Glomerular visceral epithelial cell (primary cell): ENCODE data around the gene ANK2.
A peak's percentile ranks its signal among the peaks of the same experiment; 100 is the strongest.

Experiments
- DNase-seq: peaks from one replicate; pipeline ENCODE4 v3.0.0-alpha.2; 2016; ENCODE audit errors: extremely low spot score

Gene ANK2

DNA sequence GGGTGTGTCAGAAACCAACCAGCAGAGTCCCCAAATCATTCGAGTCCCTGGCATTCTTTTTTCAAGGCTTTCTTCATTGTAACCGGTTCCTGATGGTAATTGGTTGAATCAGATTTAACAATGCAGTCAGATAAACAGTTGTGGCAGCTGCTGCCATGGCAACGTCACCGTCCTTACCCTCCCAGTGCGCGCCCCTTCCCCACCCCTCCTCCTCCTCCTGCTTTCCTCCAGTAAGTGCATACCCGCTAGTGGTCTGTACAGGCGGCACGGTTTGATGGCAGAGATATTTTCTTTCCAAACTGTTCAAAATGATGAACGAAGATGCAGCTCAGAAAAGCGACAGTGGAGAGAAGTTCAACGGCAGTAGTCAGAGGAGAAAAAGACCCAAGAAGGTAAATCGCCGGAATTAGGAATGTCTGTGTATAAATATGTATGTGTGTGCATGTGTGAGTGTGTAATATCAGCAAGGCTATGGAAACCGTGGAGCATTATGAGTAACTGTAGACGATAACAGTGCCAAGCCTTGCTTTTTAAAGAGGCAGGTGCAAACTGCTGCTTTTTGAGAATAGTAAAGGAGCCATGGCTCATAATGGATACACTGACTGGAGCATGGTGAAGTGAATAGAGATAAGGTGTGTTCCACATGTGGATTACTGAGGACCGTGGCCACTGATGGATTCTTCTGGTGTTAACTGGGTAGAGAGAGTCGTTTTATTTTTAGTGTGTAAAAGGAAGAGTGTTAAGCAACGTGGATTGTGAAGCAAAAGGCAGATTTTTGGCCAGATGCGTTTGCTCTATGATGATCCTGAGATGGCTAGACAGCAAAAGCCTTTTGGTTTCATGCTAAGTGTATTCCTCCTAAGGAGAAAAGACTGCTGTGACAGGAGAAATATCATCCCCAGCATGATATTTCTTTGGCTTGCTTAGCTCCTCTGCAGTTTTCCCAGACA is at the start of gene ANK2:
Gene ANK2, plus strand, starts transcription at position 233 of the 950 bp plus-strand sequence. Its CDS starts 76 bp downstream, at position 309.
- no peak for DNase-seq

DNA sequence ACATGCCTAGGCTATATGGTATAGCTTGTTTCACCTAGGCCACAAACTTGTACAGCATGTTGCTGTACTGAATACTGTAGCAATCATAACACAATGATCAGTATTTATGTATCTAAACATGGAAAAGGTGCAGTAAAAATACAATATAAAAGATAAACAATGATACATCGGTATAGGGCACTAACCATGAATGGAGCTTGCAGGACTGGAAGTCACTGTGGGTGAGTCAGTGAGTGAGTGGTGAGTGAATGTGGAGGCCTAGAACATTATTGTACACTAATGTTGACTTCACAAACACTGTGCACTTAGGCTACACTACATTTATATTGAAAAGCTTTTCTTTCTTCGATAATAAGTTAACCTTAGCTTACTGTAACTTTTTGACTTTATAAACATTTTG is 45.6 kb upstream of the ANK2 start:
- DNase-seq: no peak

DNA sequence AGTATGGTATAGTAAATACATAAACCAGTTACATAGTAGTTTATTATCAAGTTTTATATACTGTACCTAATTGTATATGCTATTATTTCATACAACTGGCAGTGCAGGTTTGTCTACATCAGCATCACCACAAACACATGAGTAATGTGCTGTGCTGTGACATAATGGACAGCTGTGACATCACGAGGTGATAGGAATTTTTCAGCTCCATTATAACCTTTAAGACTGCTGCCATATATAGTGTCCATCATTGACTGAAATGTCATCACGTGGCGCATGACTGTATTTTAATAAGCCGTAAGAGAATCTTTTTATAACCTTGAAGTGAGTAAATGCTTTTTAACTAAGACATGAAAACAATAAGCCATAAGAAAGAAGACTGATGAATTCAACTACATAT is 44.8 kb upstream of the ANK2 start:
- DNase-seq: no peak

DNA sequence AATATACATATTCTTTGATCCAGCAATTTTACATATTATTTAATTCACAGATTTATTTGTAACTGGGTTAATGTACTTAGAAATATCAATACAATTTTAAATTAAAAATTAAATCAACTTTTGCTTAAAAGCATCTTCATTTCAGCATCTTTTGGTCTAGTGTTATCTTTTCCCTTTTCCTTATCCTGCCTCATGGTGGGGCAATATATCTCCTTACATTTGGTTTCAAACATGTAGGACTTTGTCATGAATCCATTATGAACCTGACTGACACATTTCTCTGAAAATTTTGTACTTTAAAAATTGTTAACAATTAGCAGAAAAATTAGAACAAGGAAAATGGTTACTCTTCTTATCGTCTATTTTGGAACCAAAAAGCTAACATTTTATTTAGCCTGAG is 42.8 kb upstream of the ANK2 start:
- no peak for DNase-seq

DNA sequence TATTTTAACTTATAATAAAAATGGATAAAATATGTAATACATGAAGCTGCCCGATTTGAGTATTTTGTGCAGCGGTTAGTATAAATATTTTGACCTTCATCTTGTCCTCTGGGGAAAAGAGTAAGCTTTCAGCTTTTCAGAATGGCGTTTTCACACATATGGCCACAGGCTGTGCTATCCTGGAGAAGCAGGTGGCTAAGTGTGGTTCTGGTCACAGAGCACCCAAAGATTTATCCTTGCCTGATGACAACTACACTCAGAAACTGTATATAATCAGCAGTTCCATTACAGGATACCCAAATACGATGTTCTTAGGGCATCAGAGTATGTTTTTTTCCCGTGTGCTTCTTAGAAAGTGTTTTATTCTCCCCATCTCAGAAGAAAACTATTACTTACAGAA is 42.3 kb upstream of the ANK2 start:
- DNase-seq: no peak

DNA sequence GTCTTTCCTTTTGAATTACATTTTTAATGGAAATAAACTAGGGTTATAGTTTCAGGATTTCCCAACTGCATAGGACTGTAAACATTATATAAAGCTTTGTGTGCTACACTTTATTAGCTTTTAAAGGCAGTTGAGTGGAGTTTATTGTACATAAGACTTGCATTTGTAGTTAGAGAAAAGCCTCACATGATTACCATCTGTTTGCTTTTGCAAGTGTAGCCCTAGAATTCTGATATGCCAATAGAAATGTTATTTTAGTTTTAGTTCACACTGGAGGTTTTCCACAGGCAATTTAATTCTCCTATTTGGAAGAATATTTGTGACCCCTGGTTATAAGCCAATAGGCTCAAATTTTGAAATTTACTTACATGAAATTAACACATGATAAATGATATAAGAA is 41.3 kb upstream of the ANK2 start:
- DNase-seq: no peak

DNA sequence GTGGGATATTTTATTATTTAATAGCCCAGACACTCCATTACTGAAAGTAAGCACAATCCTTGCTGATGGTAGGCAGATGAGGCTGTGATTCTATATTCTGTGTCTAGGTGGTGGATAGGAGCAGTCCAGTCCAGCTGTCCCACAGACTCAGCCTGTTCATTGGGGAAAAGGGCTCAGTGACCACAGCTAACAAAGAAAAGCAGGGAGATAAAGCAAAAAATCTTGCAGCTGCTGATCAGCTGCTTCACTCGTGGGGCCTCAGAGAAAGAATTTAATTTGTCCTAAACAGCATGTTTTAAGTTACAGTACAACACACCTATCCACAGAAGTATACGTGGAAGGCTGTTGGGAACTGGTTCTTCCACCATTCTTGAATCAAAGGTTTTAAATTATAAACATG is 40.7 kb upstream of the ANK2 start:
- DNase-seq: no peak

DNA sequence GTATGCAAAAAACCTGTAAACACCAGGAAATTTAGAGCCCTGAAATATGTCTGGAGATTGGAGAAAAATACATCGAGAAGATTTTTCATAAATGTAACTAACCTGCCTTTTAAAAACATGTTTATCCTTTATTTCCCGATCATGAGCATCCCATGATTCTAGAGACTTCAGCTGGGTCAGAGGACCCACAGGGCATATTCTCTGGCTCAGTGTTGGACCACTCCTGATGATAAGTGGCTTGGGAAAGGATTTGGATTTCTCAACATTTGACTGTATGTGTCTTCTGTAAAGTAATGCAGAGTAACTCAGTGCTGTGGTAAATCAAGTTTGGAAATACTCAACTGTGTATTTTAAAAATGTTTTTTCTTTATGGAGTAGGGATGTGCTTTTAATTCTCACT is 40.0 kb upstream of the ANK2 start:
- no peak for DNase-seq

DNA sequence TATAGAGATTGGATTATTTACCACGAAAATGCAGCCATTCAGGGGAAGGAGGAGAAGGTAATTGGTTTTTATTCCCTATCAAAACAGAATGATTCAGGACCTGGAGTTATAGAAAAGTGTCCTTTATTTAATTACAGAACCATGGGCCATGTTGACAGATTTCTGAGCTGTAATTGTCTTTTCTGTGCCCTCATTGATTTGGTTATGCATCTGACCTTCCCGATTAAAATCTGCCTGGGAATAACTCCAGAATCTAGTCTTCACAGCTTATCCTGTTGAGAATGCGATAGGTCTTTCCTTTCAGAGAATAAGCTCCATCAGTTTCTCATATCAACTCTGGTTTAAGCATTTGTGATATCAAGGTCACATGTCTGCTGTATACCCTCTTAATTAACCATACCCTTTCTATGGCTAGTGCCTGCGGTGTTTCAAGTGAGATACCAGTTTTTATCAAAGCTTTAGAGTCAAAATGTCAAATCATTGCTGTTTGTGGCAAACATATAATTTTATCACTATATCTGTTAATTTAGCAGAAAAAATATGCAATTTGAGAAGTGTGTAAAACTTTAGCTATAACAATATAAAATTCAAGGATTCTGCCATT is 37.2 kb upstream of the ANK2 start:
- no peak for DNase-seq

DNA sequence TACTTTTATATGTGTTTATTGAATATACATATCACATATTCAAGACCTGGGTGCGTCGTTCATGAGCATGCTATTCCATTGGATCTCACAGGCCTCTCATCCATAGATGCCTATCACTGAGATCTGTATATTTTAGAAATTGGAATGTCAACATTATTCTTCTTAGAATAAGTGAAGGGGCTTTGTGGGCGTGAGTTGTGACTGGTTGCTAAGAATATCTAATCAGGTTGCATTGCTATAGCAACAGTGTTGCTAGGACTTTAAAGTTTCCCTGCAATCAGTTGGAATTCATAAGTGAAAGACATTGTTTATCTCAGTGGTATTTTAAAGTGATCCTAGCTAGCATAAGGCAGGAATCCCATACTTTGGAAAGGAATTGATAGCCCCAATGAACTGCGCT is 36.7 kb upstream of the ANK2 start:
- no peak for DNase-seq

DNA sequence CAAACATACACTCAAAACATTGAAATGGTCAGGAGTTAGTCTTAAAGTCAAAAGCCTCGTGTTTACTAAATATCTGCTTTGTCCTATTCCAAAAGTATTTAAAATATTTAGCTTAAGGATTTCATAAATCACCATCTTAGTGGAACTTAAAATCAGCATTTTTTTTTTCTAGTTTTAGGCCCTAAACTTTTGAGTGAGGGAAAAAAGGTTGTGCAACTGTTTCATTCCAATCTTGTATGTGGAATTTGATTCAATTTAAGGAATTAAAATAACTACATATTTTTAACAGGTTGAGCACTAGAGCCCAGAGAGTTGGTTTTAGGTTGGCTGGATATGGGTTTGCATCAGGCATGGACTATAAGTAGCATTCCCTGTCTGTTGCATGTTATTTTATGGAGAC is 35.7 kb upstream of the ANK2 start:
- no peak for DNase-seq

DNA sequence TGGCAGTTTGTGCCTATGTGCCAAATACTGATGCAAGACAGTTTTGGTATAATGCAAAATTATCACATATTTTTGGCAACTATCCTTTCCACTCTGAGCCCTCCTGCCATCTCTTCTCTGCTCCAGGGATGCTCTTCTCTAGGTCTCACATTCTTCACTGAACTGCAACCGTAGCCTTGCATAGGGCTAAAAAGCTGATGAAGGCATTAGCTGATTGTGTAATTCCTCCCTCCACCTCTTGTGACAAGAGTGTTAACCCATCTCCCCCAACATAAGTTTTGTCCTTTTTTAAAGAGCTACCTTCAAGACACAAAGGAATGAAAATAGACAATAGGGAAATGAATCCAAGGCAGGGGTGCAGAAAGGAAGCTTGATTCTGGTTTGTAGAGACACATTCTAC is 33.1 kb upstream of the ANK2 start:
- no peak for DNase-seq

DNA sequence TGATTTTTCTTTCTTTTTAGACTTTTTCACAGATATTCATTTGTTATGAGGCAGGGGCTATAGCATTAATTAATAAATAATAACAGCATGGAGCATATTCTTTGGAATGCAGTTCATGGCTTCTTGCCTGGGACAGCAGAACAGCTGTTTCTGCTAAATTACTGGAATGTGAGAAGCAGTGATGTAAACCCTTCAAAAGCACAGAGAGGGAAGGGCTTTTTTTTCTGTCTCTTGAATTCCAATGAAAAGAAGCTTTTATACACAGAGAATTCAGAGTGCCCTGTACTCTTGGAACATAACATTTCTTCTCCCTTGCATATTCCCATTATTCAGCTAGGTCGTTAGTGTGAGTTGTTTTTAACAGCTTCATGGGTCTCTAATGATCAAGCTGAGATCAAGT is 28.5 kb upstream of the ANK2 start:
- no peak for DNase-seq

DNA sequence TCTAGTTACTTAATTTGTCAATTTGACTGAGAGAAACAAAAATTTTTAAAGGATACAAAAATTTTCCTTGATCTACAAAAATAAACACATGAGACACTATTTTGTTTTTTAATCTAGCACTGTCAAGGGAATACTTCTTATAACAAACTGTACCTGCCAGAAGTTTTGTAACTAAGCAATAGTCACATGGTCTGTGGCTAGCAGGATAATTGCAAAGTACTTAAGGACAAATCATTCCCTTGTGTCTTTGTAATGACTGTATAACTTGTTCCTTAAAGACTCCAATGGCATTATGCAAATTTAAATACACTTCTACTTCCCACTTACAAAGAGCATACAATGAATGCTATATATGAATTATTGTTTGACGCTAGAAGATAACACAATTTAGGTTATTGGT is 25.1 kb upstream of the ANK2 start:
- DNase-seq: no peak

DNA sequence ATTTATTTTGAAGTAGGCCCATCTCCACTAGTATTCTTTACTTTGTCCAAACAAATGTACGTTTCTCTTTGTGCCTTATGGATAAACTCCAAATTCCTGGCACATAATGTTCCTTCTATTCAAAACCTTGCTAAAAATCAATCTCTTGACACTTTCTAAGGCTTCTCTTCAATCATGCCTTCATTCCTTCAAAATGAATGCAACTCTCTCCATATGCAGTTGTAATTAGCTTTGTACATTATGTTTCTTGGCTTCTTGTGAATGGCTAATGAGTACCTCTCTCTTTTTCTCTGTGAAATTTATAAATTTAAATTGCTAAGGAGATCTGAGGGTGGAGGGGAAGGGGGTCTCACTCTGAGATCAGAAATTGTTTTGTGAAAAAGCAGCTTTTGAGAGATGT is 24.0 kb upstream of the ANK2 start:
- no peak for DNase-seq

DNA sequence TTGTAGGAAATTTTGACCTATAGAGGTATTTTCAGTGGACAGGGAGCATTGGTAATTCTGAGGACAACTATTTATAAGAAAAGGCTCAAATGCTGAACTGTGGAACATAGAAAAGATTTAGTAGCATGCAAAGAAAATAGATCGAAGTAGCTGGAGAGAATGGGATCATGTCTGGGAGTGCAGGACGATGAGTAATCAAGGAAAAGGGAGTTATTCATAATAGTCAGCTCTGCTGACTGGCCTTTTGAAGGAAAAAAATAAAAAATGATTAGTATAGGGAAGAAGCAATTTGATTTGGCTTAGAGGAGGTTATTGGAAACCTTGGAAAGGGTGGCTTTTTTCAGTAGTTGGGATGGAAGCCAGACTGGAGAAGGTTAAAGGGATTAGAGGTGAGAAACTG is 22.9 kb upstream of the ANK2 start:
- peak; percentile 13 for DNase-seq

DNA sequence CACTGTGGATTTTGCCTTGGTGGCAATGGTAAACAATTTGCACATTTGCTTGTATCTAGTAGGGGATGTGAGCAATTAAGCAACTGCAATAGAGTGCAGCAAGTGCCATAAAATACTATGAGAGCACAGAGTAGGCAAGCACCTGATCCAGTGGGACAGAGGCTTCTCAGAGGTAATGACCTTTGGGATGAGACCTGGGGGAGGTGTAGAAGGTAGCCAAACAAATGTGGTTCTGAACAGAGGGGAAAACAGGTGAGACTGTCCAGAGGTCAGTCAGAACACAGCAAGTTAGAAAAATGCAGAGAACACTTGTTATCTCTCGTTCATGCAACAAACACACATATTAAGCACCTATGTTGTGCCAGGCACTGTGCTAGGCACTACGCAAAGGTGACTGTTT is 21.4 kb upstream of the ANK2 start:
- no peak for DNase-seq

DNA sequence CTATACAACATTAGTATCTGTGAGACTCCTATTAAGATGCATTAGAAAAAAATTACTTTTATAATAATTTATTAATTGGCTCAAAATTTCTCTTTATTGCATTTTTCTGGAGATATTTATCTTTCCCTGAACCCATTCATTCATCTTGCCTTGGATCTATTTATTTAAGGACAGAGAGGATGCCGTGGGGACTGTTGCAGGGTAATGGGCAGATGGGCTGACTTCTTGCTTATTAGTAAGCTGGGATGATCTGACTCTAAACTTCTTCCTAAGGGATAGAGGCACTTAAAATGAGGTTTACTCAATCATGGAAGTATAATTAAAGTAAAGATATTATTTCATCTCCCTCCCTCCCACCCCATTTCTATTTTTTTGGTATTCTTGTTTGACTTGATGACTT is 18.2 kb upstream of the ANK2 start:
- no peak for DNase-seq

DNA sequence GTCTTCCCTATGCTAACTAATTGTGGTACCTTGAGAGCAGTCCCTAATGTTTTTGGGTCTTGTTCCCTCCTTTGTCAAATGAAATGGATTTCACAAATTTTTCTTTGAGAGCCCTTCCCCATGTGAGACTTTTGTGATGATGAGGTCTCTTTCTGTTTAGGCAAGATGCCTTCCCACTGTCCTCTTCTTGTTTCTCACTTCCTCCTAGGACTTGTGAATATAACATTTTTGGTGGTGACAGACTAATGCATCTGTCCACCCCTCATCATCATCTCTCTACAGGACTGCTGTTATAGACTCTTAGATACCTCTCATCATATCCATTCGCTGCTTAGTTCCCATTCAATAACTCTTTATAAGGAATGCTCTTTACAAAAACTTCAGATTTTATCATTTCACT is 8.7 kb upstream of the ANK2 start:
- no peak for DNase-seq

DNA sequence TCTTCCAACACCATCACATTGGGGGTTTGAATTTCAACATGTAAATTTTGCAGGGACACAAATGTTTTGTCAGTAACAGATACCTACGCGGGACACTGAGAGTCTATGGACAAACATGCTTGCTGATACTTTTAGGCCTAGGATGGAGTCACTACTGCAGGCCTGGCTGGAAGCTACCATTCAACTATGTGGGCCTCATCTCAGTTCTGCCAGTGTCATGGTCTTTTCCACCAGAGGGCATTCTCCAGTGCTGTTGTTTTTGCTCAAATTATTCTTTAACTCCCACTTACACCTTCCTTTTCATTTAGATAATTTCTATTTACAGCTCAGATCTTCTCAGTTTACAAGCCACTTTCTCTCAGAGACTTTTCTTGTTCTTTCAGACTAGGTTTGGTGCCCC is 7.0 kb upstream of the ANK2 start:
- DNase-seq: no peak

DNA sequence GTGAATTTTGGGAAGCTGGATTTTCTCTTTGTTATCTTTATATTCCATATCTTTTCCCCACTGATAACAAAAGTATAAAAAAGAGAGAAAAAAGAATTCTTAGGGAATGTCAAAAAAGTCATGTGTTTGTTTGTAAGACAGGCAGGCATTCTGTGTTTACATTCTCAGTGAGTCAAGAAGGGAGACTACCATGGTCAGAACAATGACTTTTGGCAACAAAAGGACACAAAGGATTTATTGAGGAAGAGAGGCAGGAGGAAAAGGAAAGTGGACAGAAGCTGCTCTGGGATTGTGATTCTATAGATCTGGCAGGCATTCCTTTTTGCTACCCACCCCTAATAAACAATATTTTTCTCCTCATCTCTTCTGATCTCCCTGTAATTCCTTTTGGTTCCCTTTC is 5.9 kb upstream of the ANK2 start:
- no peak for DNase-seq

DNA sequence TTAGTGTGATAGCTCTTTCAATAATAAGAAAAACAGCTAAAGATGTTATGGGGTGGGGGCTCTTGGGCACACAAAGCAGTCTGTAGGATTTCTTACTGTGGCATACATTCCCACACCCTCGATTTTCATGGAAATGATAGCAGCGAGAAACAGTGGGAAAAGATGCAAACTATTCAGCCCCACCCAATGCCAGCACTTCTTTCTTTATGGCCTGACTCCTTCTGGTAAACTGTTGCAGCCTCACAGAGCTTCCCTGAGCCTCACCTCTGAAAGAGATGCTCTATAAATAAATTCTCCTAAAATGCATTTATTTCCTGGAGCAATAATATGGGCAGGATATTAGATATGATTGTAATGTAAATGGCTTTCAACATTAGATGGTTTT is 910 bp downstream of the ANK2 start:
- DNase-seq: no peak

DNA sequence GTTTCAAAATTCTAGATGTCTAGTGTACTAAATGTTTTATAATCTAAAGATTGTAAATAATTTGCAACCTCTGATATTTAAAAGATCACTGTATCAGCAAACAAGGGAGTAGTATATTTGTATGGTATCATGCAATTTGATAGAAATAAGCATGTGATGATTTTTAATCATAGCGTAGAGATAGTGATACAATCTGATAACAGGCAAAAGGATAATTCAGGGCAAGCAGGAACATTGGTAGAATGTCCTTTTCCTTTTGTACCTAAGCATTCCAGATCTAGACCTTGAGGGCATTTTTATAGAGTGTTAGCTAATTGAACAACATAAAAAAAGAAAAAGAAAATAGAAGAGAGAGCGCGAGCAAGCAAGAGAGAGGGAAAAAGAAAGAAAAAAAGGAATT is 1.4 kb downstream of the ANK2 start:
- DNase-seq: no peak

DNA sequence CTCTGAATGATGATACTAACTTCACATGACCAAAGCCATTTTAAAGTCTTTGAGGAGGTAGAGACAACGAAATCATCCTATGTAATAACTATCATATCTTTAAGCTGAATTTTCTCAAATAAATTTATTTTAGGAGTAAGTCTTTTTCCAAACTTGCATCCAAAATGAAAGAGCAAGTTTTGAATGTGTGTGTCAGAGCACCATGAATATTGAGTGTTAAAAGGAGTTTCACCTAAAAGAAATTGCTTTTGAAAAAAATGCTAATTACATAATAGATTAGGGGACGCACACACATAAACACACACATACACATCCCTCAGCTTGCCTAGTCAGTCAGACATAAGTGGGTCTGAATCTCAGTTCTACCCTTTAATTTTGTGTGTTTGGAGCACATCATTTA is 1.9 kb downstream of the ANK2 start:
- no peak for DNase-seq
